ENCODE measurements around the gene GOSR1. TPM values are rescaled to one million over a fixed set of nuclear protein-coding genes. Genes with fewer than 3 reads are reported as not detected.
"Not testable (repeated sequence)": the region's sequence is repeated elsewhere in the genome, so short reads cannot be mapped to it uniquely, and the experiment has no call there.

GOSR1 gene
- 15.9 TPM for total RNA-seq

DNA sequence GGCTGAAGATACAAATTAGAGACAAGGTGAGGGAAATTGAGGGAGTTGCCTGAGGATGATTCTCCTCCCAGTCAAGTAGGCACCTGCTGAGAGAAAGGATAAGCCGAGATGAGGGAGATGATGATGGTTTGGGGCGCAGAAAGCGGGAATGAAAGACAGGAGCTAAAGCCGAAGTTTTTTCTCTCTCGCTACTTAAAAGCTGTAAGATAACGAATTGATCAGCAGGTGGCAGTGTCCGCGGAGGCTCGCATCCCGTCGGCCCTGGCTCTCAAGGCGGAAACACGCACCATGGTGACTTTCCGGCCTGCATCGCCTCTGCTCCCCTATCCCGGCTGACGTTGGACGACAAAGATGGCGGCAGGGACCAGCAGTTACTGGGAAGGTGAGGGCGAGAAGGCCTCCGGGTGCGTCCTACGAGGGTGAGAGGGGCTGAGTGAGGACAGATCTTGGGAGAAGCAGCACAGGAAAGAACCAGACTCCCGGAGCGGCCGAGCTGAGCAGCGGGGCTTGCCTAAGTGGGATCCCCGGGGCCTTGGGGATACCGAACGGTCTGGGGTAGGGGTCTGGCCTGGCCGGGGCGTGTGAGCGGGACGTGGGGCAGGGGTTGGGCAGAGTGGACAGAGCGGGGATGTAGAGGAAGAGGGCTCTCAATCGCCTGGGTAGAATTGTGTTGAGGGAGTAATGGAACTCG lies at the start of gene GOSR1:
TSS of gene GOSR1 (plus strand) at position 326 of the 691 bp plus-strand sequence. CDS start at position 352, 26 bp downstream.
- DNase-seq (ENCODE audit: low read depth in 2 of 3, low spot score in 2 of 3) = peak; percentile 83 to 96 (median 95)

DNA sequence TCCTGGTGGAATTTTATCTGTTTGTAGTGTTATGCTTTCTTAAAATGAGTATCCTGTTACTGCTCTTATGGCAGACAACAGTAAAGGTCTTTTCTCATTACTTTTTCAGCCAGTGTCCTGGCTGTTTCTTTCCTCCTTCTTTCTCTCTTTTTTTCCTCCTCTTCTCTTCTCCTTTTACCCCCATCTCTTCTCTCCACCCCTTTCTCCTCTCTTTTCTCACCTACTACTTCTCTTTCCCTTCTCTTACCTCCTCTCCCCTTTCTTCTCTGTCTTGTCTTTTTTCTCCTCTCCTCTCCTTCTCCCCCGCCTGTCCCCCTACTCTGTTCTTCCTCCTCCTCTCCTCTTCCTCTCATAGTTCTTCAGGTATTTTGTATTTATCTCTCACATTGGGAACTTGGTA lies 49.6 kb upstream of the GOSR1 start:
- DNase-seq (ENCODE audit: low read depth in 2 of 3, low spot score in 2 of 3) = no peak

DNA sequence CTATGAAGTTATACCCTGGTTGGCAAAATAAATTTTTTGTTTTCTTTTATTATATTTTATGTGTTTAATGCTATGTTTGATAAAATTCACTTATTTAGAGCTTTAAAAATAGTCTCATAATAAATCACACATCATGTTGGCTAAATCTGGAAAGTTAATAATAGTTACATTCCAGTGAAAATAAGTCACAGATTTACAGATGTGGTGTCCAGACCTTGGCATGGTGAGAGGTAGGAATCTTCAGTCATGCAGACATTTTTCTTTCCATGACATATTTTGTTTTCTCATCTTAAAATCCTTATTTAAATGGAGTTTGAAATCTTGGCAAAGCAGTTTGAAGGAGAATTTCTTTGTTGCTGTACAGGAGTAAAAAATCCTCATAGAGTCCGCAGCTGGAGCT lies 48.1 kb upstream of the GOSR1 start:
- no peak for DNase-seq (ENCODE audit: low read depth in 2 of 3, low spot score in 2 of 3)

DNA sequence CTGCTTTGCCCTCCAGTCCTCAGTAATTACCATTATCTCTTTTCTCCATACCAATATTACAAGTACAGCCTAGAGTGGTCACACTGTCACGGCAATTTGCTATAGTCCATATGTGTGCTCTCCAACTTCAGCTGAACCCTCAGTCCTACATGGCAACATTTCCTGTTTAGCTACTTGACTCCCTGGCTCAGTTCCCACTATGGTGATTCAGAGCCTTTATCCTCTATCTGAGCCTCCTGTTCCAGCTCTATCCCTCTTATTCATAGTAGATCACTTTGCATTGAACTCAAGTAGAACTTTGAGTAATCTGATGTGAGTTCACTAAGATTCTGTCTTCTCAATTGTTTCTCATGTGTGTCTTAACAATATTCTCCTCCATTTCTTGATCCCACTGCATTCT lies 43.7 kb upstream of the GOSR1 start:
- DNase-seq (ENCODE audit: low read depth in 2 of 3, low spot score in 2 of 3) = peak in 1 of 3 donors; percentile 1

DNA sequence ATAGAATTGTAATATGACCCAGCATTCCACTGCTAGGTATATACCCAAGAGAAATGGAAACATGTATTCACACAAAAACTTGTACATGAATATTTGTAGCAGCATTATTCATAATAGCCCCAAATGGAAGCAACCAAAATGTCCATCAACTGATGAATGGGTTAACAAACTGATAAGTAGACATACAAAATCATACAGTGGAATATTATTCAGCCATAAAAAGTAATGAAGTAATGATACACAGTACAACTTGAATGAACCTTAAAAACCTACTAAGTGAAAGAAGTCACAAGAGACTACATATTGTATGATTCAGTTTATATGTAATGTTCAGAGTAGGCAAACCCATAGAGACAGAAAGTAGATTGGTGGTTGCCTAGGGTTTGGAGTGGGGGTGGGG lies 40.5 kb upstream of the GOSR1 start:
- DNase-seq (ENCODE audit: low read depth in 2 of 3, low spot score in 2 of 3) = no peak

DNA sequence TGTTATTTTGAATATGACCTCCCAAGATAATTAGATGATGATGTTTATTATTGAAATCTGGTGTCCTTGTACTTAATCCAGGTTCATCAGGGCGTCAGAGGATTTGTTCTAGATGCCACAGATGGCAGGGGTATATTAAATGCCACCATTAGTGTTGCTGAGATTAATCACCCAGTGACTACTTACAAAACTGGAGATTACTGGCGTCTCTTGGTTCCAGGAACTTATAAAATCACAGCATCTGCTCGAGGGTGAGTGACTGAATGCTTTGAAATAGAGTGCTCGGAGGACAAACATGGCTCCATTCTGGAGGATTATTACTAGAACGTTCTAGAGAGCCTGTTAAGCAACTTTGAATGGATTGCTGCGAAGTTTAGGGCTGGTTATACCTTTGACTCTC lies 33.5 kb upstream of the GOSR1 start:
- DNase-seq (ENCODE audit: low read depth in 2 of 3, low spot score in 2 of 3) = no peak

DNA sequence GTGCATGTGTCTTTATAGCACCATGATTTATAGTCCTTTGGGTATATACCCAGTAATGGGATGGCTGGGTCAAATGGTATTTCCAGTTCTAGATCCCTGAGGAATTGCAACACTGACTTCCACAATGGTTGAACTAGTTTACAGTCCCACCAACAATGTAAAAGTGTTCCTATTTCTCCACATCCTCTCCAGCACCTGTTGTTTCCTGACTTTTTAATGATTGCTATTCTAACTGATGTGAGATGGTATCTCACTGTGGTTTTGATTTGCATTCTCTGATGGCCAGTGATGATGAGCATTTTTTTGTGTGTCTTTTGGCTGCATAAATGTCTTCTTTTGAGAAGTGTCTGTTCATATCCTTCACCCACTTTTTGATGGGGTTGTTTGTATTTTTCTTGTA lies 30.6 kb upstream of the GOSR1 start:
- DNase-seq (ENCODE audit: low read depth in 2 of 3, low spot score in 2 of 3) = not testable (repeated sequence)

DNA sequence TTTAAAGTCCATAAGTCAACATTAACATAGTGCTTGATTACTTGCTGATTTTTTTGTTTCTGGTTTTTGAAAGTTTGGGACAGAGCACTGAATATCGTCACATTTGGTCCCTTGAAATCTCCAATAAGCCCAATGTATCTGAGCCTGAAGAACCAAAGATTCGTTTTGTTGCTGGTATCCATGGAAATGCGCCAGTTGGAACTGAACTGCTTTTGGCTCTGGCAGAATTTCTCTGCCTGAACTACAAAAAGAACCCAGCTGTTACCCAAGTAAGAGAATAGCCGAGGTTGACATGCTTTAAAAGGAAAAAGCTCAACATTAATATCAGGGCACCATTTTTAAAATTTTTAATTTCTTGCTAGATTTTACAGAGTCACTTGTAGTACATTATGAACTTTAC lies 27.7 kb upstream of the GOSR1 start:
- DNase-seq (ENCODE audit: low read depth in 2 of 3, low spot score in 2 of 3) = no peak

DNA sequence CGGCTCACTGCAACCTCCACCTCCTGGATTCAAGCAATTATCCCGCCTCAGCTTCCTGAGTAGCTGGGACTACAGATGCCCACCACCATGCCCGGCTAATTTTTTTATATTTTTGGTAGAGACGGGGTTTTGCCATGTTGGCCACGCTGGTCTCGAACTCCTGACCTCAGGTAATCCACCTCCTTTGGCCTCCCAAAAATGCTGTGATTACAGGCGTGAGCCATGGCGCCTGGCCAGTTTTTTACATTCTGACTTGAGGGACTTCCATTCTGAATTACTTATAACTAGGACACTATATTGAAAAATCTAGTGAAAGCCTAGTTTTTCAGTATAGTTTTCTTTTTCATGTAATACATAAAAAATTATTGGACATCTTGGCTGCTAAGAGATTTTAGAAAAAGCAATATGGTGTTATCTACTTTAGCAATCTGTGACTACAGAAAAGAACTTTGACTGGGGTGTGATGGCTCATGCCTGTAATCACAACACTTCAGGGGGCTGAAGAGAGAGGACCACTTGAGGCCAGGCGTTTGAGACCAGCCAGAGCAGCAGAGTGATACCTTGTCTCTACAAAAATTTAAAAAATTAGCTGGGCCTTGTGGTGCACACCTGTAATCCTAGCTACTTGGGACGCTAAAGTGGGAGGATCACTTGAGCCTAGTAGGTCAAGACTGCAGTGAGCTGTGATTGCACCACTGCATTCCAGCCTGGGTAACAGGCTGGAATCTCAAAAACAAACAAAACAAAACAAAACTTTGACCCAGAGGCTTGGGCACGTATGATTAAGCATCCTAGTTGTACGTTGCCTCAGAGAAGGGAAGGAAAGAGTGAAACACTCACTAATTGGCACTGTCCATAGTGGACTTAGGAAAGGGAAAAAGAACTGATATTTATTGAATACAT lies 26.8 kb upstream of the GOSR1 start:
- no peak for DNase-seq (ENCODE audit: low read depth in 2 of 3, low spot score in 2 of 3)

DNA sequence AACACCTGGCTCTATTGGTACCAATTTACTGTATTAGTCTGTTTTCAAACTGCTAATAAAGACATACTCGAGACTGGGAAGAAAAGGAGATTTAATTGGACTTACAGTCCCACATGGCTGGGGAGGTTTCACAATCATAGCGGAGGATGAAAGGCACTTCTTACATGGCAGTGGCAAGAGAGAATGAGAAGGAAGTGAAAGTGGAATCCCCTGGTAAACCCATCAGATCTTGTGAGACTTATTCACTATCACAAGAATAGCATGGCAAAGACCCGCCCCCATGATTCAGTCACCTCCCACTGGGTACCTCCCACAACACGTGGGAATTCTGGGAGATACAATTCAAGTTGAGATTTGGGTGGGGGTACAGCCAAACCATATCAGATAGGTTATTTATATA lies 22.6 kb upstream of the GOSR1 start:
- no peak for DNase-seq (ENCODE audit: low read depth in 2 of 3, low spot score in 2 of 3)

DNA sequence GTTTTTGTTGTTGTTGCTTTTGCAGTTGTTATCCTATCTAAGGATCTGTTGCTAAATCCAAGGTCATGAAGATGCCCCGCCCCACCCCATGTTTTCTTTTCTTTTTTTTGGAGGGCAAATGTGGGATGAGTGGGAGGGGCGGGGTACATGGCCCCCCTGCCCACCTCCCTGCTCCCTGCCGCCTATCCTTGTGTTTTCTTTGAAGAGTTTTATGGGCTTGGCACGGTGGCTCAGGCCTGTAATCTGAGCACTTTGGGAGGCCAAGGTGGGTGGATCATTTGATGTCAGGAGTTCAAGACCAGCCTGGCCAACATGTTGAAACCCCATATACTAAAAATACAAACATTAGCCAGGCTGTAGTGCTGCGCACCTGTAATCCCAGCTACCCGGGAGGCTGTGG lies 18.8 kb upstream of the GOSR1 start:
- DNase-seq (ENCODE audit: low read depth in 2 of 3, low spot score in 2 of 3) = no peak

DNA sequence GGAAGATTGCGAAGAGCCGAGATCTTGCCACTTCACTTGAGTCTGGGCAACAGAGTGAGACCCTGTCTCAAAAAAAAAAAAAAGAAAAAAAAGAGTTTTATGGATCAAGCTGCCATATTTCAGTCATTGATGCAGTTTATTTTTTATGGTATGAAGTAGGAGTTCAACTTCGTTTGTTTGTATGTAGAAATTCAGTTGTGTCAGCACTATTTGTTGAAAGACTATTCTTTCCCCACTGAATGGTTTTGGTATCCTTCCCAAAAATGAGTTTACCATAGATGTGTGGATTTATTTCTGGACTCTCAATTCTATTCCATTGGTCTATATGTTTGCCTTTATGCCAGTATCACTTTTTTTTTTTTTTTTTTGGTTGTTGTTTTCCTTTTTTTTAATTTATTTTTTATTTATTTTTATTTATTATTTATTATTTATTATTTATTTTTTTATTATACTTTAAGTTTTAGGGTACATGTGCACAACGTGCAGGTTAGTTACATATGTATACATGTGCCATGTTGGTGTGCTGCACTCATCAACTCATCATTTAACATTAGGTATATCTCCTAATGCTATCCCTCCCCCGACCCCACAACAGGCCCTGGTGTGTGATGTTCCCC lies 18.3 kb upstream of the GOSR1 start:
- DNase-seq (ENCODE audit: low read depth in 2 of 3, low spot score in 2 of 3) = not testable (repeated sequence)

DNA sequence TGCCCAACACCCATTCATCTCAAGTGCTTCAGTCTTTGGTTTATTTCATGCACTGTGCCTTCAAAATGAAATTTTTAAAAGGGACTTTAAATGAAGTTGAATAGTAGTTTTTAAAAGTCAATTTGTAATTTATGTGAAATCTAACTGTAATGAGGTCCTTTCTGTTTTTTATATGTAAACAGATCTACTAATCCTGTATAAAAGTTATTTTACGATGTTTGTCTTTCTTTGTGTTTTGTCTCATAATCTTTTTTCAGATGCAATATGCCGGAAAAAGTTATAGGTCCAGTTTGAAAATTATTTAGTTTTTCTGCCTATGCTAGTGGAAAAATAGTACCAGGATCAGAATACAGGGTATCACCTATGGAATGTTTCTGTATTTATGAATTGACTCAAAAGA lies 8.7 kb upstream of the GOSR1 start:
- no peak for DNase-seq (ENCODE audit: low read depth in 2 of 3, low spot score in 2 of 3)

DNA sequence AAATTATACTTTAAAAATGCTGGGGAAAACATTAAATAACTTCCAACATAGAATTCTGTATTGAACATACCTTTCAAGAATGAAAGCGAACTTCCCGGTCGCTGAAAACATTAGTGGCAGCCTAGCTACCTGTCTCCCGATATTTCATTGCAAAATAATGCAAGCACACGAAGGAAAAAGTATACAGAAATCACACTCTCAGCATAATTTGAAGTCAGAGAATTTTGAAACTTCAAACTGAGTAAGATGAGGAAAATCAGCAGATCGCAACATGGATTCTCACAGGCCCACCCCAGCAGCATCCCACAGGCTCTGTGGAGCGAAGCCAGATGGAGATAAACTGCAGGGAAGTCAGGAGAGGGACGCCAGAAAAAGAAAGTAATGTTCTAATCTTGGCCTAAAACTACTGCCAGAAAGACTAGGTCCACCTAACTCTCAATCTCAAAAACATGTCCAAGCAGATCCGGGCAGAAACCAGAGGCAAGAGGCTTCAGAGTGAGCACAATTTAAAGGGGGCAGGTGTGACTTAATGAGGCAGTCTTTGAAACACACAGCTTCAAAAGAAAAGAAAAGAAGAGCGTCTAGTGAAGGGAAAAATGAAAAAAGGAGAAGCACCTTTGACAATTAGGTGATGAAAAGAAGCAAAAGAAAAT lies 4.8 kb upstream of the GOSR1 start:
- DNase-seq (ENCODE audit: low read depth in 2 of 3, low spot score in 2 of 3) = no peak

DNA sequence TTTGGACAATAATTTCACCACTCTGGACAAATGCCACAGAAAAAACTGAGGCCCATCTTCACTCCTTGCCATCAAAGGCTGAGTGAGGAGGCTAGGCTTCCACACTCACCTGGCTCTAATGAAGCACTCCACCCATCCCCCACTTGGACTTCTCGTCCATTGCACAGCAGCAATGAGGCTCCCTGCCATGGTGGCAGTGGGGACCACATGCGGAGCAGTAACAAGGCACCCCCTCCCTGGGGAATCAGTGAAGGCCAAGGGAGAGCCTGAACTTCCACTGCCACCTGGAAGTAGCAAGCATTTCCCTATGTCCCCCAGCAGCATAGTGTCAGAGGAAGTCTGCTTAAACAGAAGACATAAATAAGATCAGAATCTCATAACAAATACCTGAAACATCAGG lies 2.0 kb upstream of the GOSR1 start:
- no peak for DNase-seq (ENCODE audit: low read depth in 2 of 3, low spot score in 2 of 3)

DNA sequence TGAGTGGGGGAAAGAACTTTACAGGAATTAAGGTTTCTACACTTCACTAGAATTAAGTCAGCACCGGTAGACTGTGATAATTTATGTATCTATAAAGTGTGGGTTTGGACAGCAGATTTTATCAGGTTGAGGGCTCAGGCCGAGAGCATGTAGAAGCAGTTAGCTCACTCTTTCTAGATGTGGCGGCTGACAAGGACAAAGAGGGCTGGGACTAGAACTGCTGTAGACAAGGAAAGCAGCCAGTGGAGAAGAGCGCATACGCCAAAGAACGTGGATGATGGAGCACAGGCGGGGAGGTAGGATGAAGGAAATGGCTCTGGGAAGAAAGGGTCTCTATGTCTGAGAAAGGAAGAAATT lies 504 bp upstream of the GOSR1 start:
- no peak for DNase-seq (ENCODE audit: low read depth in 2 of 3, low spot score in 2 of 3)

DNA sequence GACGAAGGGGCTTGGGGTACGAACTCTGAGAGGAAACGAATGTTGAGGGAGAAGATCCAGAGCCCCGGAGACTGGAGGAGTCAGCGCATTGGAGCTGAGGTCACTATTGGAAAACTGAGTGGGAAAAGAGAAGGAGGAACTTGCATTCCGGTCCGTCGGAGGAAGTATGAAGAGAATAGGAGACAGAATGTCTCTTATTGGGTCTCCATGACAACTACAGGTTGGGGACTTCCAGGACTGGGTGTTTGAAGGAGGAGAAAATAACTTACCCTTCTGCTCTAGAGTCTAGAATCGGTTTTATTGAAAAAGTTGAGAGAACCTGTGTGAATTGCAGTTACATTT lies 537 bp downstream of the GOSR1 start:
- peak in 2 of 3 donors; percentile 45 to 60 for DNase-seq (ENCODE audit: low read depth in 2 of 3, low spot score in 2 of 3)

DNA sequence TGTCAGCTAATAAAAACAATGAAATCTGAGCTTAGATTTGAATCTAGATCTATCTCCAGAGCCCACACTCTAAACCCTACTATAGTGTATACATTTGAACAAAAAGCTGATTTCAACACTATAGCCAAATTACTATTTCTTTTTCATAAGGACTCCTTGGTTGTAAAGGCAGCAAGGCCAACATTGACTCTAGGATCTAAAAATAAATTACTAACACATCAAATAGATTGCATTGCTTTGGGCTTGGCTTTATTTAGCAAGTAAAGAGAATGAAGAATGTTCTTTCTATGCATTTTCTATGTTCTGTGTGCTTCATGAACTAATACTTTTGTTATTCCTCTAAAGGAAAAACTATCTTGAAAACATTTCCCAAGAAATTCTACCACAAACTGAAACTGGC lies 5.3 kb downstream of the GOSR1 start:
- DNase-seq (ENCODE audit: low read depth in 2 of 3, low spot score in 2 of 3) = no peak

DNA sequence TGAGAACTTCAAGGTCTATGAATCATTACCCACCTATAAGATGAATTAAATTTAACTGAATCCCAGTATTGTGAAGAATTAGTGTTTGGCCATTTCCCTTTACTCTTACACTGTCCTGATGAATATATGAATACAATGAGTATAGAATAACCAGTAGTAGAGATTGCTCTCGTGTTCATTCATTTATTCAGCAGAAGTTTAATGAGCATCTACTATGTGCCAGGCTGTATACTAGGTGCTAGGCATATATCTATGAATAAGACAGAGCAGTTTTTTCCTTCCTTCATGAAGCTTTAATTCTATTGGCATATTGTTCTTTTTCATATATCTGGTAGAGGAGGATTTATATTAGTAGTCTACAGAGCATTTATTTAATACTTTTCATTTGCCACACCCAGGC lies 6.0 kb downstream of the GOSR1 start:
- DNase-seq (ENCODE audit: low read depth in 2 of 3, low spot score in 2 of 3) = no peak

DNA sequence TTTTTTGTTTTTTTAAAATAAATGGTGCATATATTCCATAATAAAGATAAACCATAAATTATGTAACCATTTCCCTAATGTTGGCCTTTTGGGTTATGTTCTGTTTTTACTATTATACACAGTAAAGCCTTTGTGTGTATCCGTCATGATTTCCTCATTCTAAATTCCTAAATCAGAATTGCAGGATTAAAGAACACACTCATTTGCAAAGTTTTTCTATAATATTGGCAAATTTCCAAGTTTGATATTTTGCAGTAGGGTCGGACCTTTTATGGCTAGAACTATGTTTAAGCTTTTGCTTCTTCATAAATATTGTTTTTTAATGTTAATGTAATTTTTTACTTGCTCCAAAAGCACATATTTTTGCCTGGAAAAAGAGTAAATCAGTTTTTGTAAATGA lies 16.6 kb downstream of the GOSR1 start:
- DNase-seq (ENCODE audit: low read depth in 2 of 3, low spot score in 2 of 3) = no peak

DNA sequence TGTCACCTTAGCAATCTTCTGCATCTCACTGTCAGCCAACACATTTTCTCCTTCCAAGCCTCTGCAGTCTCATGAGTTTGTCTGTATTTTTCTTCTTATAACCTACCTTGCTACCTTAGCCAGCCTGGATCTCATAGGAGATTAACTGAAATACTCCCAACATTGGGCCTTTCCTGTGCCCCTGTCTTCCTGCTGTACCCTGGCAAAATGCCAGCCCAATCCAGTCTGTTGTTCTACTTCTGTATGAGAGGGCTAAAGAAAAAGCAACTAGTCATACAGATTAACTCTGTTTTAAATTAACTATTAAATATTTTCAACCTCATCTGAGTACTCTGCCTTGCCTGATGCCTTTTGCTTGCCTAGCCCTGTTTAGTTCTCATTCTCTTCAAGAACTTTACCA lies 18.4 kb downstream of the GOSR1 start:
- no peak for DNase-seq (ENCODE audit: low read depth in 2 of 3, low spot score in 2 of 3)

Measured in hematopoietic multipotent progenitor cell (in vitro differentiated cells).